Measurements from ENCODE around the gene EPHB2.
"Not testable (repeated sequence)": the region's sequence is repeated elsewhere in the genome, so short reads cannot be mapped to it uniquely, and the experiment has no call there.

The EPHB2 gene

GRCh38 chr1:22710701-22711049, at the start of gene EPHB2:
Gene EPHB2 (plus strand): TSS chr1:22710839. CDS start chr1:22710983, 144 bp downstream.
- DNase-seq (ENCODE audit: low read depth) = no peak
- H3K4me3 ChIP-seq (replicated peaks; ENCODE audit: low read depth, low read length) = peak within 1 kb of the TSS; percentile 54
- TF ChIP-seq, protein P1, sequence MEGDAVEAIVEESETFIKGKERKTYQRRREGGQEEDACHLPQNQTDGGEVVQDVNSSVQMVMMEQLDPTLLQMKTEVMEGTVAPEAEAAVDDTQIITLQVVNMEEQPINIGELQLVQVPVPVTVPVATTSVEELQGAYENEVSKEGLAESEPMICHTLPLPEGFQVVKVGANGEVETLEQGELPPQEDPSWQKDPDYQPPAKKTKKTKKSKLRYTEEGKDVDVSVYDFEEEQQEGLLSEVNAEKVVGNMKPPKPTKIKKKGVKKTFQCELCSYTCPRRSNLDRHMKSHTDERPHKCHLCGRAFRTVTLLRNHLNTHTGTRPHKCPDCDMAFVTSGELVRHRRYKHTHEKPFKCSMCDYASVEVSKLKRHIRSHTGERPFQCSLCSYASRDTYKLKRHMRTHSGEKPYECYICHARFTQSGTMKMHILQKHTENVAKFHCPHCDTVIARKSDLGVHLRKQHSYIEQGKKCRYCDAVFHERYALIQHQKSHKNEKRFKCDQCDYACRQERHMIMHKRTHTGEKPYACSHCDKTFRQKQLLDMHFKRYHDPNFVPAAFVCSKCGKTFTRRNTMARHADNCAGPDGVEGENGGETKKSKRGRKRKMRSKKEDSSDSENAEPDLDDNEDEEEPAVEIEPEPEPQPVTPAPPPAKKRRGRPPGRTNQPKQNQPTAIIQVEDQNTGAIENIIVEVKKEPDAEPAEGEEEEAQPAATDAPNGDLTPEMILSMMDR (IDR thresholded peaks at IDR 0.05; ENCODE audit: low read length, missing control alignments) = no peak

GRCh38 chr1:22661880-22662279, 48.8 kb upstream of the EPHB2 start:
- no peak for DNase-seq (ENCODE audit: low read depth)
- TF ChIP-seq, protein P1 (IDR thresholded peaks at IDR 0.05; ENCODE audit: low read length, missing control alignments) = no peak
- H3K4me3 ChIP-seq (replicated peaks; ENCODE audit: low read depth, low read length) = no peak overlapping the region

DNA sequence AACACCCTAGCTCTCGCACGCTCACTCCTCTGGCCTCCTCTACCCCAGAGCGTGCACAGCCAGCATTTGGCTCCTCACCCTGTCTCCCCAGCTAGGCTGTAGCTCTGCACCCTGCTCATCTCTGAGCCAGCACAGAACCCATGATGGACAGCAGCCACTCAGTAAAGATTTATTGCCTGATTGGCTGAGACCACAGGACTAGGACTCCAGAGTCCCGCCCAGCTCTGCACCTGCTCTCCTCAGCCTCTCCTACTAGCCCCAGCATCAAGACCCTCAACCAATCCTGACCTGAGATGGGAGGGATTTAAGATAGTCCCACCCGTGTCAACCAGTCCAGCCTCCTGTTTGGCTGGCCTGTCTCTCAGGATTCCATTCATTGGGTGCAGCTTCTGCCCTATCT, 48.3 kb upstream of the EPHB2 start:
- no peak overlapping the region for H3K4me3 ChIP-seq (replicated peaks; ENCODE audit: low read depth, low read length)
- TF ChIP-seq, protein P1 (IDR thresholded peaks at IDR 0.05; ENCODE audit: low read length, missing control alignments) = no peak
- DNase-seq (ENCODE audit: low read depth) = no peak

GRCh38 chr1:22662986-22663408, 47.6 kb upstream of the EPHB2 start:
- DNase-seq (ENCODE audit: low read depth) = no peak
- TF ChIP-seq, protein P1 (IDR thresholded peaks at IDR 0.05; ENCODE audit: low read length, missing control alignments) = no peak
- H3K4me3 ChIP-seq (replicated peaks; ENCODE audit: low read depth, low read length) = no peak overlapping the region

DNA sequence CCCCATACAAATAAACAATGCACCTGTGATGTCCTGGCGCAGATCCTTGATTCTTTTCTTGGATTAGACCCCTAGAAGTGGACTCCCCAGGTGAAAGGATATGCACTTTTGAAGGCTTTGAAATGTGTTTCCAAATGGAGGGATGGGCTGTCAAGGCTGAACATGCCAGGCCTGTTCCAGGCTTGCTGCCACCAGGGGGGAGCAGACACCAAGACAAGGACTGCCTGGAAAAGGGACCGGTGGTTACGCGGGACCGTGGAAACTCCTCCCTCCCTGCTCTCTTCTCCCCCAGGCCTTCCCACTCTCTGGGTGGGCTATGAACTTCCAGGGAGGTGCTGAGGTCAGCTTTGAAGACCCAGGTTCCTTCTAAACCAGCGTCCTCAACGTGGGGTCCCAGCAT, 44.9 kb upstream of the EPHB2 start:
- TF ChIP-seq, protein P1 (IDR thresholded peaks at IDR 0.05; ENCODE audit: low read length, missing control alignments) = peak; percentile 66

GRCh38 chr1:22666412-22666811, 44.2 kb upstream of the EPHB2 start:
- TF ChIP-seq, protein P1 (IDR thresholded peaks at IDR 0.05; ENCODE audit: low read length, missing control alignments) = no peak
- H3K4me3 ChIP-seq (replicated peaks; ENCODE audit: low read depth, low read length) = no peak overlapping the region
- DNase-seq (ENCODE audit: low read depth) = no peak

More for the DNA sequence above, 44.9 kb upstream of the EPHB2 start:
- no peak overlapping the region for H3K4me3 ChIP-seq (replicated peaks; ENCODE audit: low read depth, low read length)
- DNase-seq (ENCODE audit: low read depth) = peak; percentile 56

DNA sequence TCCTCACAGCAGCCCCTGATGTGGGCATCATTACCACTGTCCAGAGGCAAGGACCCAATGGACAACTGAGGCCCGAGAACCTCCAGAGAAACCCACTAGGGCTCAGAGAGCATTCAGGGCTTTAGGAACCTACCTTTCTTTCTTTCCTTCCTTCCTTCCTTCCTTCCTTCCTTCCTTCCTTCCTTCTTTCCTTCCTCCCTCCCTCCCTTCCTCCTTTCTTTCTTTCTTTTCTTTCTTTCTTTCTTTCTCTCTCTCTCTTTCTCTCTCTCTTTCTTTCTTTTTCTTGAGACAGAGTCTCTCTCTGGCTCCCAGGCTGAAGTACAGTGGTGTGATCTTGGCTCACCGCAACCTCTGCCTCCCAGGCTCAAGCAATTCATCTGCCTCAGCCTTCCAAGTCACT, 41.8 kb upstream of the EPHB2 start:
- not testable (repeated sequence) for H3K4me3 ChIP-seq (replicated peaks; ENCODE audit: low read depth, low read length); DNase-seq (ENCODE audit: low read depth)

Measured in fibroblast of pulmonary artery (primary cell).